Suprapubic skin (tissue), 4 donors: ENCODE data around the gene R3HDM4.

ENCODE experiments used
- CTCF ChIP-seq, 2 donors: fragments of 200-600 bp in 1 of 2; fragments of 450-650 bp in 1 of 2; sonication (generic) in 1 of 2; IDR thresholded peaks; one replicate each; pipeline ENCODE4 v1.5.1; 2016 to 2019; ENCODE audit warnings: antibody characterized with exemption in 2 of 2, mild to moderate bottlenecking in 1 of 2, moderate library complexity in 1 of 2
- POLR2A ChIP-seq, 2 donors: fragments of 450-650 bp; IDR thresholded peaks; one replicate each; pipeline ENCODE4 v1.6.1; 2017; ENCODE audit warnings: antibody characterized with exemption in 2 of 2, mild to moderate bottlenecking in 2 of 2, moderate library complexity in 2 of 2
- POLR2AphosphoS5 ChIP-seq, 3 donors: sonication (generic); formaldehyde crosslinking; IDR thresholded peaks; one replicate each; pipeline ENCODE4 v1.6.1; 2017; ENCODE audit warnings: antibody characterized with exemption in 3 of 3

GRCh38 chr19:950352-951066, 37.5 kb upstream of the R3HDM4 start:
- TF ChIP-seq CTCF (IDR thresholded peaks at IDR 0.05) (no peak), POLR2A (IDR thresholded peaks at IDR 0.05) (no peak), POLR2AphosphoS5 (IDR thresholded peaks at IDR 0.05) (no peak)
